Activated T-cell treated with anti-CD3 and anti-CD28 coated beads, Interleukin-2, amount 50 U/mL, for 72 hours (primary cell): Measurements from ENCODE around the gene MAPKAP1. TPM values are rescaled to one million over a fixed set of nuclear protein-coding genes. Genes with fewer than 3 reads are reported as not detected.

Experiments used
- ATAC-seq, 2 donors: fragments of 150-1000 bp; cut with Tn5 transposase; replicated peaks in 1 of 2; 2 replicates each; pipeline ENCODE4 v1.10.0; 2021; ENCODE audit warnings: moderate library complexity in 2 of 2, mild to moderate bottlenecking in 1 of 2
- DNase-seq, 2 donors: peaks; one replicate each; pipeline ENCODE4 v3.0.0; 2021 to 2022; ENCODE audit warnings: mixed read lengths in 1 of 2
- H3K27ac Mint-ChIP-seq: one replicate; pipeline ENCODE4 v1.8.0; 2022; ENCODE audit warnings: mild to moderate bottlenecking, moderate library complexity, mixed read lengths
- H3K27me3 Mint-ChIP-seq: one replicate; pipeline ENCODE4 v1.8.0; 2022; ENCODE audit warnings: low read depth, mixed read lengths
- H3K36me3 Mint-ChIP-seq, 2 donors: one replicate each; pipeline ENCODE4 v1.8.0; 2022; ENCODE audit warnings: mixed read lengths in 2 of 2, mild to moderate bottlenecking in 1 of 2; ENCODE audit not compliant: insufficient read depth in 2 of 2
- H3K4me1 Mint-ChIP-seq: one replicate; pipeline ENCODE4 v1.8.0; 2022; ENCODE audit warnings: low read depth, mixed read lengths
- H3K4me3 Mint-ChIP-seq, 2 donors: one replicate each; pipeline ENCODE4 v1.8.0; 2022; ENCODE audit warnings: mild to moderate bottlenecking in 2 of 2, mixed read lengths in 2 of 2, moderate library complexity in 2 of 2
- H3K9me3 Mint-ChIP-seq, 2 donors: one replicate each; pipeline ENCODE4 v1.8.0; 2022; ENCODE audit warnings: mixed read lengths in 2 of 2
- total RNA-seq, 2 donors: library from RNA; stranded (reverse); gene quantifications; one replicate each; pipeline ENCODE4 v1.2.3, GENCODE V29; 2022

The MAPKAP1 gene
- total RNA-seq, 2 donors from 2014 or later: 42.1 to 42.8 TPM

DNA sequence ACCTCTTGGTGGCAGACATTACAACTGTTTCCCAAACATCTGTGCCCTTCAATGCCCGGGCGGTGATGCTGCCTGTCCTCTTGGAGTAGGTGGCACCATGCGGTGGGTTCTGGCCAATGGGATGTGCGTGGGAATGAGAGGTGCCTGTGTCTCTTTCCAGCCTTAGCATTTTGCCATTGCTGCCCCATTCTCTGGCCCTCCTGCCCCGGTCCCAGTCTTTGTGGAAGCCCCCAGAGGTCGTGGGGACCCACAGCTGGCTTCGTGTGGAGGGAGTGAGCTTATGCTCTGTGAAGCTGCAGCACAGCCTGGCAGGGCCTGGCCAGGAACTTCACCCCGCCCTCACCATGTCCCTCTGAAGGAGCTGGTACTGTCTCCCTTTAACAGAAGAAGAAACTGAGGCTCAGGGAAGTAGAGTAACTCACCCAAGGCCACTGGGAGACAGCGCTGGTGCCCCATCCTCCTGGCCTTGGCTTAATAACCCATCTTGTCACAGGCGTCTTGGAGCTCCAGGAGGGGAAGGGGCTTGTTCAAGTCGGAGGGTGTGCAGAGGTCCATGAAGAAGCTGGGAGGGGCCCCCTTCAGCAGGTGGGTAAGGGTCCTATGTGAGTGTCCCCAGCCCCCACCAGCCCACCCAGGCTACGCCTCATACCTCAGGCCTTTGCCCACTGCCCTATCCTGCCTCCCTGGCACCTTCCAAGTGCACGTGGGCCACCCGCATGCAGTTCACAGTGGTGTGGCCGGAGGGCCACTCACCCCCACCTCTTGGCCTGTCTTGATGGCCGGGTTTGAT is 271.8 kb downstream of the MAPKAP1 start:
- no peak for DNase-seq
- Mint-ChIP-seq H3K4me1 (no peaks in the 10 kb centered on the region), H3K9me3 (no peaks in the 10 kb centered on the region), H3K4me3 (no peak overlapping the region), H3K36me3 (no peaks in the 10 kb centered on the region), H3K27me3 (no peaks in the 10 kb centered on the region), H3K27ac (no peak overlapping the region)
- ATAC-seq: no peak

DNA sequence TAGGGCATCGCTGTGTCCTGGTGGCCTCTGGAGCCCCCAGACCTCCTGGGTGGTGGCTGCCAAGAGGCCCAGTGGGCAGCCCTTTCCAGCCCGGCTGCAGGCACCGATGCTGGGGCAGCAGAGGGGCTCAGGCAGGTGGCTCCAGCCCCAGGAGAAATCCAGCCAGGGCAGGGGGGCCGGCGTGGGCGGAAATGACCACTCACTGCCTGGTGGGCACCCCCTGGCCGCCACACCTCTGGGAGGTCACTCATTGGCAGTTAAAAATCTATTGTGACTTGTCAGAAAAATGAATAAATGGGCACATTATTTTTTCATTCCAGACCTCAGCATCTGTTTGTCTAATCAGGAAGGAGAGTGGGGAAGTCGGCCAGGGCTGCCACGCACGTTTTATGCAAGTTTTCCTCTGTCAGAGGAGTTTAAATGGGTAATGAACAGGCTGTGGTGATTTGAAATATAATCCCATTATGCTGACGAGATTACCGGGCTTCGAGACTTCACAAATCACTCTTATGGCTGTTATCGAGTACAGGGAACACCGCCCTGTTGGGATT is 273.5 kb downstream of the MAPKAP1 start:
- H3K36me3 Mint-ChIP-seq: no peaks in the 10 kb centered on the region
- no peaks in the 10 kb centered on the region for H3K4me1 Mint-ChIP-seq
- no peaks in the 10 kb centered on the region for H3K27me3 Mint-ChIP-seq
- H3K4me3 Mint-ChIP-seq: no peak overlapping the region
- DNase-seq (no peak), ATAC-seq (no peak)
- H3K9me3 Mint-ChIP-seq: no peaks in the 10 kb centered on the region
- H3K27ac Mint-ChIP-seq: no peak overlapping the region

DNA sequence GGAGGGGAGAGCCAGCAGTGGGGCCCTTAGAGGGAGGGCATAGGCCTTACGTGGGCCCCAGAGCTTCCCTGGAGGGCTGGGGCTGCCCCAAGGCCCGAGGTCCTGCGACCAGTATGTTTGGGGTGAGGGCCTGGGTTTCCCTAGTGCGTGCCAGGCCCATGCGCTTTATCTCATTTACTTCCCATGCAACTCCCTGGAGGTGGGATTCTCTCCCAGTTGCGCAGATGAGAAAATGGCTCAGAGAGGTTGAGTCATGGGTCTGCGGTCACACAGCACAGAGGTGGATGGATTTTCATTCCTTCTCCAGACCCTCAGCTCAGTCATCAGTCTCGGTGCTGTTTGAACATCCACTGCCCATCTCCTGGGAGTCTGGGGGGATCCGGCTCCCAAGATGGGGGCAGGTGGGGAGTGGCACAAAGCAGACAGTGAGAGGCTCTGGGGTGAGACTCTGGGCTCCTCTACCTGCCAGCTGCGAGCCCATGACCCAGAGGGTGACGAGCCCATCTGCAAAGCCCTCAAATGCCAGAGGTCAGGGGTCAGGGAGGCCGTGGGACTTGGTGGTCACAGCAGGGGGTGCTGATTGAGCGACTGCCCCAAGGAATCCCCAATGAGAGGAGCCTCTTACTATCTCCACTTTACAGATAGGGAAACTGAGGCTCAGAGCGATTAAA is 274.2 kb downstream of the MAPKAP1 start:
- H3K36me3 Mint-ChIP-seq: no peaks in the 10 kb centered on the region
- no peaks in the 10 kb centered on the region for H3K27me3 Mint-ChIP-seq
- H3K4me1 Mint-ChIP-seq: no peaks in the 10 kb centered on the region
- DNase-seq (no peak), ATAC-seq (no peak)
- H3K4me3 Mint-ChIP-seq: no peak overlapping the region
- no peak overlapping the region for H3K27ac Mint-ChIP-seq
- no peaks in the 10 kb centered on the region for H3K9me3 Mint-ChIP-seq

DNA sequence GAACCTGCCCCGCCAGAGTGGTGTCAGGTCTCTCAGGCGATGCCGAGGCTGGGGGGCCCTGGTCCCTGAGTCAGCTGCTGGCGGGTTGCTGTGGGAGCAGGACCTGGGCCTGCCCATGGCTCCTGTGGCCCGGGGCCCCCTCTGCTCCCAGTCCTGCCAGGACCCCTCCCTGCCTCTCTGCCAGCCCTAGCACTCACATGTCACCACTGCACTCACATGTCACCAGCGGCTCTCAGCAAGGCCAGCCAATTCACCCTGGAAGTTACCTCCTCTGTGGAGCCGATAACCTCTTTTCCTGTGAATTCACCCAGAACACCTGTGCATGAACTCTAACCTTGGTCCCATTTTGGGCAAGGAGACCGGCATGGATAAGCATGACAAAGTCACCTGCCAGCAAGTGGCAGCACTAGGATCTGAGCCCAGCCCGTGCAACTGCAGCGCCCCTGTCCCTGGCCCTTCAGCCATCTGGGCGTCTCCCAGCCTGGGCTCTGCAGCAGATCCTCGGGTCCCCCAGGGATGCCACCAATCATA is 275.2 kb downstream of the MAPKAP1 start:
- ATAC-seq (no peak), DNase-seq (no peak)
- Mint-ChIP-seq H3K36me3 (no peaks in the 10 kb centered on the region), H3K4me3 (no peak overlapping the region), H3K9me3 (no peaks in the 10 kb centered on the region), H3K4me1 (no peaks in the 10 kb centered on the region), H3K27ac (no peak overlapping the region), H3K27me3 (no peaks in the 10 kb centered on the region)

DNA sequence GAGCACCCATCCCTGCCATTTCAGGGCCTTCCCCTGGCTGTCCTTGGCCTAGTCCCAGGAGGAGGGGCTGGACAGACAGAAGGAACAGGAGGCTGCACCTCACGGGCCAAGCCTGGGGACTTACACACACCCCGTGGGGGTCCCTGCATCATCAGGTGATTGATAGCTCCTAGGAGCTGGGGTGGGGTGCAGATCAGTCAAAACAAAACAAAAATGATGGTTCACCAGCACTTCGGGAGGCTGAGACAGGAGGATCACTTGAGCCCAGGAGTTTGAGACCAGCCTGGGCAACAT is 276.0 kb downstream of the MAPKAP1 start:
- no peaks in the 10 kb centered on the region for H3K4me1 Mint-ChIP-seq
- no peaks in the 10 kb centered on the region for H3K9me3 Mint-ChIP-seq
- H3K36me3 Mint-ChIP-seq: no peaks in the 10 kb centered on the region
- ATAC-seq: no peak
- no peak overlapping the region for H3K27ac Mint-ChIP-seq
- H3K4me3 Mint-ChIP-seq: no peak overlapping the region
- H3K27me3 Mint-ChIP-seq: no peaks in the 10 kb centered on the region
- no peak for DNase-seq

DNA sequence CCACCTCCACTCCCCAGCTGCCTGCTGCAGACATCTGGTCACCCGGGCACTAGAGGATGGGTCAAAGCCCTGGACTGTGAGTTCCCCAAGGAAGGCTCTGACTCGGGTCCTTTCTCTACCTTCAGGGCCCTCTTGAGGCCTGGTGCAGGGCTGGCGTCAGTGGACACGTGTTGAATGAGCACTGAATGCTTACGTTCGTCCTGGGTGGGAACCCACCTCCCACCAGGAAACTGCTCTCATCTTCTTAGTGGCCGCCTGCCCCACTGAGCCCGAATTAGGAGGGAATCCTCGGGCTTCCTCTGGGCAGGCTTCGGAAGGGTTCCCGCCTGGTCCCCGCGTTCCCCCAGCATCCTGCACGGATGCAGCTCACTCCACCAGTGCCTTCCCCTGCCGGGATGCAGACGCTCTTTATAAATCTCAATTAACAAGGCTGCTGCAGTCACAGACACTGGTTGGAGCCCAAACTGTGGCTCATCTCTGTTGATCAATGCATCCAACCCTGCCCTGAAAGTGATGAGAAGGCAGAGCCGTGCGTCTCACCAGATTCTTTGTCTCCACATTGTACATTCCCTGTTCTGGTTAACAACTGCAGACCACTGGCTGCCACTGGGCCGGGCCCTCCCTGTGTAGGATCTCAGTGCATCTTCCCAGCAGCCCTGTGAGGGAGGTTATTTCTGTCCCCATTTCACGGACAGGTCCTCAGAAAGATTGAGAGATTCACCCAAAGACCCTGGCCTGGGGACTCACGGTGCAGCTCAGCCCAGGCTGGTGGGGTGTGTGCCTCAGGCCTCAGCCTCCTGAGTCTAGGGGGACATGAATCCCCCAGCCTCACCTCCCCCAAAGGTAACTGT is 276.6 kb downstream of the MAPKAP1 start:
- DNase-seq: no peak
- no peak overlapping the region for H3K4me3 Mint-ChIP-seq
- no peak overlapping the region for H3K27ac Mint-ChIP-seq
- no peak for ATAC-seq
- H3K9me3 Mint-ChIP-seq: no peaks in the 10 kb centered on the region
- no peaks in the 10 kb centered on the region for H3K36me3 Mint-ChIP-seq
- no peaks in the 10 kb centered on the region for H3K27me3 Mint-ChIP-seq
- no peaks in the 10 kb centered on the region for H3K4me1 Mint-ChIP-seq

DNA sequence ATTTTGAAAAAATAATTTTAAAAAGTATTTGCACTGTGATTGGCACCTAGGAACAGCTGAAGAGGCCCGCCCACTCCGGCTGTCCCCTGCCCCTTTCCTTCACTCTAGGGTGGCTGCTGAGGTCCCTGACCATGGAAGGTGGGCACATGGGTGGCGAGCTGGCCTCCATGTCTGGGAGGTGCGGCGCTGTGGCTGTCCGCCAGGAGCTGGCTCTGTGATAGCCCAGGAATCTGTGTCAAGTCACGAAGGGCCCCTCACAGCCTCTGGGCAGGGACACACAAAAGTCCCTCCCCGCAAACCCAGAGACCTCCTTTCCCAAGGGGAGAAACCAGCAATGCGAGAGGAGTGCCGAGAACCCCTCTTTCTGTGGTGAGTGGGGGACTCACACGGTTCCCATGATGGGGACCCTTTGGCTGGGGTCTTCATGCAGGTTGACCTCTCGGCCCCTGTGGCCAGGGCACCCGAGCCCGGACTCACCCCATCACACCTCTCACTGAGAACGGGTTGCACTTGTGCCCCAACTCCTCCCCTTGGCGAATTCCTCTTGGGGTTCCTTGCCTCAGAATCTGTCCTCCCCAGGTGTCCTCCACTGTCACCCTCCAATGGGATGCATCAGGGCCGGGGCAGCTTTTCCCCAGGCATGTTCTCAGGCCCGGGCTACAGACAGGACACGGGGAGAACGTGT is 277.4 kb downstream of the MAPKAP1 start:
- ATAC-seq: no peak
- Mint-ChIP-seq H3K27me3 (no peaks in the 10 kb centered on the region), H3K4me1 (no peaks in the 10 kb centered on the region), H3K27ac (no peak overlapping the region), H3K36me3 (no peaks in the 10 kb centered on the region), H3K4me3 (no peak overlapping the region), H3K9me3 (no peaks in the 10 kb centered on the region)
- DNase-seq: no peak

DNA sequence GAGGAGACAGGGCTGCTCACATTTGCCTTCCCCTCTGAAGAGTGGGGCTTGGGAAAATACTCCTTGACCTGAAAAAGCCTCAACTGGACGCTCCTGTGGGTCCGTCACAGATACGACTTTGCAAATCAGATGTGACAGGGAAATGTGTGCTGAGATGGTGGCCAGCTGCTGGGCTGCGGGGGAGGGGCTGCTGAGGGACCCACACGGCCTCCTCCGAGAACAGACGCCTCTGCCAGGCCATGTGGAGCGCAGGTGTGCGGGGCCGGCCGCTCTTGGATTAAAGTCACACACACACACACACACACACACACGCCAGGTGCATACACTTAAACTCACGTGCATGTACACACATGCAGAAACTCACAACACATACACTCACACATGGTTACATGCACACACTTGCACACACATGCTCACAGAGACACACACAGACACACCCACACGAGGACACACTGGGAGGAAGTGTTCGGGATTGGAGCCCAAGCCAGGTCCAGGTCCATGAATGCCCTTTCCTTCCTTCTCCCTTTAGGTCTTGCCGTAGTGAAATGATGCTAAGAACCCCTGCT is 278.0 kb downstream of the MAPKAP1 start:
- no peaks in the 10 kb centered on the region for H3K36me3 Mint-ChIP-seq

DNA sequence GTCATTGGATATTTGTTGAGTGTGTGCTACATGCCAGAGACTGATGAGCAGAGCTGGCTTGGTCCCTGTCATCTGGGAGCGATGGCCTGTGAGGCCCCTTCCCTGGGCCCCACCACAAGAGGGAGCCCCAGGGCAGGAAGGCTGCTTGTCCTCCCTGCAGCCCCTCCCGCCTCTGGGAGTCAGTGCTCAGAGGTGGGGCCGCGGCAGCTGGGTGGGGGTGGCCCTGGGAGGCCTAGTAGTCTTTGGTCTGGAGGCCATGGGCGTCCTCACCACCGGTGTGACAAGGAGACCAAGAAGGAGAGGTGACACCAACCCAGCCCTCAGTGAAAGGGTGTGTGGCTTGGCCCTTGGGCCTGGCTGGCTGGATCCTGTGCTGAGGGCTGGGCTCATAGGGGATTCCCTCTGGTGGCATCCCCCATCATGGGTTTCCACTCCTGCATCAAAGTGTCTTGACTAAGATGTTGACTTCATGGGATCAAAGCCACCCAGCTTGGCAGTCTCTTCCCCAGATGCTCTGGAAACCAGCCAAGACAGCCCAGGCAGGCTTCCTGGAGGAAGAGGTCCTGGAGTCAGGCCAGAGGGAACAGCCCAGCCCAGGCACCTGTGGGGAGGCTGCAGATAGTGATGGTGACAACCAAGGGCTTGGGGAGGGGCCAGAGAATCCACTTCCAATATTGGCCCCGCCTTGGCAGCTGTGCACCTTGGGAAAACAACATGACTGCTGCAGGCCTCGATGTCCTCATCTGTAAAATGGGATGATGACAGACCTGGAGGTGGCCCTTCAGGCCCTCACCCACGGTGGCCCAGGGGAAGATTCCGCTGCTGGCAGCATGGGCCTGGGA is 278.7 kb downstream of the MAPKAP1 start:
- Mint-ChIP-seq H3K4me3 (no peak overlapping the region), H3K36me3 (no peaks in the 10 kb centered on the region), H3K9me3 (no peaks in the 10 kb centered on the region), H3K27ac (no peak overlapping the region), H3K27me3 (no peaks in the 10 kb centered on the region), H3K4me1 (no peaks in the 10 kb centered on the region)
- peak; percentile 53 to 60 for ATAC-seq
- peak; percentile 33 to 42 for DNase-seq

More for the DNA sequence above, 278.0 kb downstream of the MAPKAP1 start:
- no peak for DNase-seq
- ATAC-seq: no peak
- Mint-ChIP-seq H3K27me3 (no peaks in the 10 kb centered on the region), H3K4me1 (no peaks in the 10 kb centered on the region), H3K4me3 (no peak overlapping the region), H3K27ac (no peak overlapping the region), H3K9me3 (no peaks in the 10 kb centered on the region)

DNA sequence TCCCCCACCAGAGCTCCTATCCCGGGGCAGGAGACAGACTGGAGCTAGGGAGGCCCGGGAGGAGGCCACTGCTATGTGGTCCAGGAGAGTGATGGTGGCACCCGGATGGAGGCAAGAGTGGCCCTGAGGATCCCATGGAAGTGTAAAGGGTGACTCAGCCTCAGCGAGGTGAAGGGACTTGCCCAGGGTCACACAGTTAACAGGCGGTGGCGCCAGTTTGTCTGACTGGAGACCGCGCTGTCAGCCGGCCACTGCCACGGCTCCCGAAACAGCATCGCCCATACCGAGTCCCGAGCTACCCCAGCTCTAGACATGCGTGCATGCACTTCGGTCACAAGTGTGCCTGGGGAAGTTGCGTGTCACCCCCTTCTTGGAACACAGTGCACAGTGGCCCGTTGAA is 279.5 kb downstream of the MAPKAP1 start:
- Mint-ChIP-seq H3K27ac (no peak overlapping the region), H3K4me3 (no peak overlapping the region), H3K36me3 (no peaks in the 10 kb centered on the region), H3K4me1 (no peaks in the 10 kb centered on the region), H3K27me3 (no peaks in the 10 kb centered on the region), H3K9me3 (no peaks in the 10 kb centered on the region)
- DNase-seq (no peak), ATAC-seq (peak in 1 of 2 donors; percentile 15)

DNA sequence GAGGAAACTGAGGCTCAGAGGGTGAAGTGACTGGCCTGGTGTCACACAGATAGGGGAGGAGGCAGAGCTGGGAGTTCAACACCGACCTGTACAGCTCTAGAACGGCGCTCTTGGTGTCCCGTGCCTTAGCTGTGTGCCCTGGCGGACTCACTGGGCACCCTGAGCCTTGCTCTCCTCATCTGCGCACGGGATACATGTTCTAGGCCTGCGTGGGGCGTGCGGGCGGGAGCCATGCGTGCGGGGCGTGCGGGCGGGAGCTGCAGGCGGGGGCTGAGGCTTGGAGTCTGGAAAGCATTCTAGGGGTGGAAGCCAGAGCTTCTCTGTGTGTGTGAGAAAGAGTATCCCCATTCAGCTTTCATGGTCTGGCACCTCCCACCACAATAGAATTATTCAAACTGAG is 280.1 kb downstream of the MAPKAP1 start:
- no peak for DNase-seq
- ATAC-seq: no peak
- Mint-ChIP-seq H3K27me3 (no peaks in the 10 kb centered on the region), H3K4me1 (no peaks in the 10 kb centered on the region), H3K4me3 (no peak overlapping the region), H3K36me3 (no peaks in the 10 kb centered on the region), H3K27ac (no peak overlapping the region), H3K9me3 (no peaks in the 10 kb centered on the region)
